H1 (cell line): ENCODE measurements around the gene ACE.

Source experiments
- EZH2 ChIP-seq: fragments of 200-600 bp; sonication (generic); IDR thresholded peaks from 2 replicates; pipeline ENCODE4 v1.7.1; 2012; ENCODE audit warnings: low read depth, mild to moderate bottlenecking, moderate library complexity, low read length, inconsistent platforms; ENCODE audit not compliant: severe bottlenecking
- HDAC6 ChIP-seq: IDR thresholded peaks from one replicate; pipeline ENCODE4 v1.7.1; 2012; ENCODE audit warnings: low read depth, mild to moderate bottlenecking, inconsistent platforms, low read length, moderate library complexity
- JUND ChIP-seq: IDR thresholded peaks from 2 replicates; pipeline ENCODE4 v1.6.1; 2011; ENCODE audit warnings: mild to moderate bottlenecking, improper control_type of control experiment, low read length
- RAD21 ChIP-seq, 2 experiments: IDR thresholded peaks in 1 of 2; conservative IDR thresholded peaks in 1 of 2; 2 replicates each; pipeline ENCODE4 v1.6.1; 2011; ENCODE audit warnings: low read depth in 2 of 2, low read length in 2 of 2, improper control_type of control experiment in 1 of 2, inconsistent platforms in 1 of 2, mild to moderate bottlenecking in 1 of 2, moderate library complexity in 1 of 2
- SIN3A ChIP-seq, 2 experiments: IDR thresholded peaks in 1 of 2; conservative IDR thresholded peaks in 1 of 2; 2 replicates each; pipeline ENCODE4 v1.6.1; 2011 to 2012; ENCODE audit warnings: low read length in 2 of 2, improper control_type of control experiment in 1 of 2, low read depth in 1 of 2, mild to moderate bottlenecking in 1 of 2
- TF ChIP-seq, protein P1 (sequence below): IDR thresholded peaks from 2 replicates; pipeline ENCODE4 v1.6.1; 2012; ENCODE audit warnings: inconsistent platforms
- TF ChIP-seq, protein P2 (sequence below): fragments of 300-600 bp; sonication (generic); IDR thresholded peaks from 2 replicates; pipeline ENCODE4 v1.7.1; 2012; ENCODE audit warnings: low read length, moderate library complexity, mild to moderate bottlenecking, inconsistent platforms; ENCODE audit not compliant: insufficient replicate concordance
- TF ChIP-seq, protein P3 (sequence below), 3 experiments: IDR thresholded peaks; 1 replicate in 2 of 3; 2 replicates in 1 of 3; pipeline versions ENCODE4 v1.5.1 to v1.6.1; 2011; ENCODE audit warnings: low read length in 3 of 3, mild to moderate bottlenecking in 3 of 3, inconsistent platforms in 2 of 3, low read depth in 1 of 3, moderate library complexity in 1 of 3; ENCODE audit not compliant: insufficient read depth in 1 of 3; ENCODE audit errors: control extremely low read depth in 1 of 3

DNA sequence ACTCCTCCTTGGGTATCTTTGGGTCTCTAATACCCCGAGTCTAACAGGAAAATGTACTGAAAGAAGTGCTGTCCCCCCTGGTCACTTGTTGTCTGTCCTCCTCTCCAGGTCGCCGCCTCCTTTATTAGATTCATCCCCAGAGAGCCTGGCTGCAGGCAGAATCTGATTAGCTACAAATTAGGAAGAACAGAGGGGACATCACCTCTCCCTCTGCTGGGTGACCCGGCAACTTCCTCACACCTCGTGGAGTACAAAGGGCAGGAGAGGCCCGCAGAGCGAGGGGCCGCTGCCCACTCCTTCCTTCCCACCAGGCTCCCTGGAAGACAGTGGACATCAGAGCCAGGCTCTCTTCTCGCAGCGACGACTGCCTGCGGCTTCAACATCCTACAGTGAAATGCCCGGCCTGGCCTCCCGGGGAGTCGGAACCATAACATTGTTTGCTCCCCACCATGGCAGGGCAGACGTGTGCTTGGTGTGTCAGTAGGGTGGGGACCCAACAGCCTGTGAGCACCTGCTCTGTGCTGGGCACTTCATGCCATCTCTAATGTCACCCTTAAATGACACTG lies 36.0 kb upstream of the ACE start:
- TF ChIP-seq JUND (no peak), RAD21 (IDR thresholded peaks at IDR 0.05 in 1 of 2, conservative IDR thresholded peaks at IDR 0.05 in 1 of 2; ENCODE audit: low read depth in 2 of 2, low read length in 2 of 2) (no peak), SIN3A (conservative IDR thresholded peaks at IDR 0.05 in 1 of 2, IDR thresholded peaks at IDR 0.05 in 1 of 2; ENCODE audit: low read depth in 1 of 2, low read length in 2 of 2) (no peak), EZH2 (no peak), HDAC6 (no peak)
- TF ChIP-seq, protein P1, sequence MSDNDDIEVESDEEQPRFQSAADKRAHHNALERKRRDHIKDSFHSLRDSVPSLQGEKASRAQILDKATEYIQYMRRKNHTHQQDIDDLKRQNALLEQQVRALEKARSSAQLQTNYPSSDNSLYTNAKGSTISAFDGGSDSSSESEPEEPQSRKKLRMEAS: no peak
- TF ChIP-seq, protein P2, sequence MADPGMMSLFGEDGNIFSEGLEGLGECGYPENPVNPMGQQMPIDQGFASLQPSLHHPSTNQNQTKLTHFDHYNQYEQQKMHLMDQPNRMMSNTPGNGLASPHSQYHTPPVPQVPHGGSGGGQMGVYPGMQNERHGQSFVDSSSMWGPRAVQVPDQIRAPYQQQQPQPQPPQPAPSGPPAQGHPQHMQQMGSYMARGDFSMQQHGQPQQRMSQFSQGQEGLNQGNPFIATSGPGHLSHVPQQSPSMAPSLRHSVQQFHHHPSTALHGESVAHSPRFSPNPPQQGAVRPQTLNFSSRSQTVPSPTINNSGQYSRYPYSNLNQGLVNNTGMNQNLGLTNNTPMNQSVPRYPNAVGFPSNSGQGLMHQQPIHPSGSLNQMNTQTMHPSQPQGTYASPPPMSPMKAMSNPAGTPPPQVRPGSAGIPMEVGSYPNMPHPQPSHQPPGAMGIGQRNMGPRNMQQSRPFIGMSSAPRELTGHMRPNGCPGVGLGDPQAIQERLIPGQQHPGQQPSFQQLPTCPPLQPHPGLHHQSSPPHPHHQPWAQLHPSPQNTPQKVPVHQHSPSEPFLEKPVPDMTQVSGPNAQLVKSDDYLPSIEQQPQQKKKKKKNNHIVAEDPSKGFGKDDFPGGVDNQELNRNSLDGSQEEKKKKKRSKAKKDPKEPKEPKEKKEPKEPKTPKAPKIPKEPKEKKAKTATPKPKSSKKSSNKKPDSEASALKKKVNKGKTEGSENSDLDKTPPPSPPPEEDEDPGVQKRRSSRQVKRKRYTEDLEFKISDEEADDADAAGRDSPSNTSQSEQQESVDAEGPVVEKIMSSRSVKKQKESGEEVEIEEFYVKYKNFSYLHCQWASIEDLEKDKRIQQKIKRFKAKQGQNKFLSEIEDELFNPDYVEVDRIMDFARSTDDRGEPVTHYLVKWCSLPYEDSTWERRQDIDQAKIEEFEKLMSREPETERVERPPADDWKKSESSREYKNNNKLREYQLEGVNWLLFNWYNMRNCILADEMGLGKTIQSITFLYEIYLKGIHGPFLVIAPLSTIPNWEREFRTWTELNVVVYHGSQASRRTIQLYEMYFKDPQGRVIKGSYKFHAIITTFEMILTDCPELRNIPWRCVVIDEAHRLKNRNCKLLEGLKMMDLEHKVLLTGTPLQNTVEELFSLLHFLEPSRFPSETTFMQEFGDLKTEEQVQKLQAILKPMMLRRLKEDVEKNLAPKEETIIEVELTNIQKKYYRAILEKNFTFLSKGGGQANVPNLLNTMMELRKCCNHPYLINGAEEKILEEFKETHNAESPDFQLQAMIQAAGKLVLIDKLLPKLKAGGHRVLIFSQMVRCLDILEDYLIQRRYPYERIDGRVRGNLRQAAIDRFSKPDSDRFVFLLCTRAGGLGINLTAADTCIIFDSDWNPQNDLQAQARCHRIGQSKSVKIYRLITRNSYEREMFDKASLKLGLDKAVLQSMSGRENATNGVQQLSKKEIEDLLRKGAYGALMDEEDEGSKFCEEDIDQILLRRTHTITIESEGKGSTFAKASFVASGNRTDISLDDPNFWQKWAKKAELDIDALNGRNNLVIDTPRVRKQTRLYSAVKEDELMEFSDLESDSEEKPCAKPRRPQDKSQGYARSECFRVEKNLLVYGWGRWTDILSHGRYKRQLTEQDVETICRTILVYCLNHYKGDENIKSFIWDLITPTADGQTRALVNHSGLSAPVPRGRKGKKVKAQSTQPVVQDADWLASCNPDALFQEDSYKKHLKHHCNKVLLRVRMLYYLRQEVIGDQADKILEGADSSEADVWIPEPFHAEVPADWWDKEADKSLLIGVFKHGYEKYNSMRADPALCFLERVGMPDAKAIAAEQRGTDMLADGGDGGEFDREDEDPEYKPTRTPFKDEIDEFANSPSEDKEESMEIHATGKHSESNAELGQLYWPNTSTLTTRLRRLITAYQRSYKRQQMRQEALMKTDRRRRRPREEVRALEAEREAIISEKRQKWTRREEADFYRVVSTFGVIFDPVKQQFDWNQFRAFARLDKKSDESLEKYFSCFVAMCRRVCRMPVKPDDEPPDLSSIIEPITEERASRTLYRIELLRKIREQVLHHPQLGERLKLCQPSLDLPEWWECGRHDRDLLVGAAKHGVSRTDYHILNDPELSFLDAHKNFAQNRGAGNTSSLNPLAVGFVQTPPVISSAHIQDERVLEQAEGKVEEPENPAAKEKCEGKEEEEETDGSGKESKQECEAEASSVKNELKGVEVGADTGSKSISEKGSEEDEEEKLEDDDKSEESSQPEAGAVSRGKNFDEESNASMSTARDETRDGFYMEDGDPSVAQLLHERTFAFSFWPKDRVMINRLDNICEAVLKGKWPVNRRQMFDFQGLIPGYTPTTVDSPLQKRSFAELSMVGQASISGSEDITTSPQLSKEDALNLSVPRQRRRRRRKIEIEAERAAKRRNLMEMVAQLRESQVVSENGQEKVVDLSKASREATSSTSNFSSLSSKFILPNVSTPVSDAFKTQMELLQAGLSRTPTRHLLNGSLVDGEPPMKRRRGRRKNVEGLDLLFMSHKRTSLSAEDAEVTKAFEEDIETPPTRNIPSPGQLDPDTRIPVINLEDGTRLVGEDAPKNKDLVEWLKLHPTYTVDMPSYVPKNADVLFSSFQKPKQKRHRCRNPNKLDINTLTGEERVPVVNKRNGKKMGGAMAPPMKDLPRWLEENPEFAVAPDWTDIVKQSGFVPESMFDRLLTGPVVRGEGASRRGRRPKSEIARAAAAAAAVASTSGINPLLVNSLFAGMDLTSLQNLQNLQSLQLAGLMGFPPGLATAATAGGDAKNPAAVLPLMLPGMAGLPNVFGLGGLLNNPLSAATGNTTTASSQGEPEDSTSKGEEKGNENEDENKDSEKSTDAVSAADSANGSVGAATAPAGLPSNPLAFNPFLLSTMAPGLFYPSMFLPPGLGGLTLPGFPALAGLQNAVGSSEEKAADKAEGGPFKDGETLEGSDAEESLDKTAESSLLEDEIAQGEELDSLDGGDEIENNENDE: no peak
- TF ChIP-seq, protein P3, sequence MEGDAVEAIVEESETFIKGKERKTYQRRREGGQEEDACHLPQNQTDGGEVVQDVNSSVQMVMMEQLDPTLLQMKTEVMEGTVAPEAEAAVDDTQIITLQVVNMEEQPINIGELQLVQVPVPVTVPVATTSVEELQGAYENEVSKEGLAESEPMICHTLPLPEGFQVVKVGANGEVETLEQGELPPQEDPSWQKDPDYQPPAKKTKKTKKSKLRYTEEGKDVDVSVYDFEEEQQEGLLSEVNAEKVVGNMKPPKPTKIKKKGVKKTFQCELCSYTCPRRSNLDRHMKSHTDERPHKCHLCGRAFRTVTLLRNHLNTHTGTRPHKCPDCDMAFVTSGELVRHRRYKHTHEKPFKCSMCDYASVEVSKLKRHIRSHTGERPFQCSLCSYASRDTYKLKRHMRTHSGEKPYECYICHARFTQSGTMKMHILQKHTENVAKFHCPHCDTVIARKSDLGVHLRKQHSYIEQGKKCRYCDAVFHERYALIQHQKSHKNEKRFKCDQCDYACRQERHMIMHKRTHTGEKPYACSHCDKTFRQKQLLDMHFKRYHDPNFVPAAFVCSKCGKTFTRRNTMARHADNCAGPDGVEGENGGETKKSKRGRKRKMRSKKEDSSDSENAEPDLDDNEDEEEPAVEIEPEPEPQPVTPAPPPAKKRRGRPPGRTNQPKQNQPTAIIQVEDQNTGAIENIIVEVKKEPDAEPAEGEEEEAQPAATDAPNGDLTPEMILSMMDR (IDR thresholded peaks at IDR 0.05; ENCODE audit: control extremely low read depth in 1 of 3, insufficient read depth in 1 of 3, low read depth in 1 of 3, low read length in 3 of 3): no peak
